GM12891 (cell line): Measurements from ENCODE around the gene ULK2.

ENCODE experiments used
- PAX5 ChIP-seq: IDR thresholded peaks from 2 replicates; pipeline ENCODE4 v1.6.1; 2011; ENCODE audit warnings: low read length, moderate library complexity, mild to moderate bottlenecking; ENCODE audit not compliant: insufficient read depth, severe bottlenecking
- POLR2A ChIP-seq: IDR thresholded peaks from 2 replicates; pipeline ENCODE4 v1.6.1; 2011; ENCODE audit warnings: low read depth, low read length, control low read depth
- POLR2AphosphoS5 ChIP-seq: IDR thresholded peaks from 2 replicates; pipeline ENCODE4 v1.6.1; 2011; ENCODE audit warnings: low read depth, low read length, control low read depth
- SPI1 ChIP-seq: IDR thresholded peaks from 2 replicates; pipeline ENCODE4 v1.6.1; 2011; ENCODE audit warnings: low read depth, low read length, control low read depth
- TAF1 ChIP-seq: IDR thresholded peaks from 2 replicates; pipeline ENCODE4 v1.6.1; 2011; ENCODE audit warnings: low read depth, low read length, control low read depth

DNA sequence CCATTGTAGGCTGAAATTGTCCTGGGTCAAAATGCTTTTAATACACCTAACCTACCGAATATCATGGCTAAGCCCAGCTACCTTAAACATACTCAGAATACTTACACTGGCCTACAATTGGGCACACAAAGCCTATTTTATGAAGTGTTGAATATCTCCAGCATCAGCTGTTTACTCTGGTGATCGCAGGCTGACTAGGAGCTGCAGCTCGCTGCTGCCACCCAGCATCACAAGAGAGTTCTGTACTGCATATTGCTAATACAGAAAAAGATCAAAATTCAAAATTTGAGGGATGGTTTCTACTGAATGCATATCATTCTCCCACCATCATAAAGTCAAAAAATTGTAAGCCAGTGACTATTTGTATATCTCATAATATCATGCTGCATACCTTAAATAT, 55.3 kb downstream of the ULK2 start:
- no peak for TF ChIP-seq POLR2A
- TF ChIP-seq POLR2AphosphoS5: no peak
- no peak for TF ChIP-seq SPI1
- TF ChIP-seq TAF1: no peak
- TF ChIP-seq PAX5: no peak
